HepG2 (cell line): ENCODE measurements around the gene HDAC8.
"Not testable (repeated sequence)": the region's sequence is repeated elsewhere in the genome, so short reads cannot be mapped to it uniquely, and the experiment has no call there.

ENCODE experiments used
- CBFB ChIP-seq: sonication (generic); formaldehyde crosslinking; IDR thresholded peaks from 2 replicates; pipeline ENCODE4 v1.4.0; 2020; ENCODE audit warnings: missing genetic modification reagents
- CTCF ChIP-seq: sonication (generic); formaldehyde crosslinking; IDR thresholded peaks from 2 replicates; pipeline ENCODE4 v1.5.0; 2020; ENCODE audit warnings: mild to moderate bottlenecking, missing genetic modification reagents, moderate library complexity
- IRF2 ChIP-seq: IDR thresholded peaks from 2 replicates; pipeline ENCODE4 v1.6.1; 2018; ENCODE audit warnings: missing genetic modification reagents, missing compliant biosample characterization
- JUNB ChIP-seq: sonication (generic); formaldehyde crosslinking; IDR thresholded peaks from 2 replicates; pipeline ENCODE4 v1.8.0; 2022; ENCODE audit warnings: missing genetic modification reagents, mild to moderate bottlenecking, borderline replicate concordance
- KAT2B ChIP-seq: fragments of 150-350 bp; IDR thresholded peaks from 2 replicates; pipeline ENCODE4 v1.6.1; 2014; ENCODE audit warnings: low read depth, low read length, borderline replicate concordance
- PAX8 ChIP-seq: sonication (generic); formaldehyde crosslinking; IDR thresholded peaks from 2 replicates; pipeline ENCODE4 v1.8.0; 2022; ENCODE audit warnings: mild to moderate bottlenecking, missing genetic modification reagents, borderline replicate concordance
- PBX3 ChIP-seq: sonication (generic); formaldehyde crosslinking; IDR thresholded peaks from 2 replicates; pipeline ENCODE4 v1.8.1; 2023; ENCODE audit warnings: missing genetic modification reagents, inconsistent platforms, borderline replicate concordance
- REXO4 ChIP-seq: sonication (generic); formaldehyde crosslinking; IDR thresholded peaks from 2 replicates; pipeline ENCODE4 v1.8.0; 2022; ENCODE audit warnings: missing genetic modification reagents, mild to moderate bottlenecking, borderline replicate concordance
- TAF1 ChIP-seq: sonication (generic); formaldehyde crosslinking; IDR thresholded peaks from 2 replicates; pipeline ENCODE4 v1.4.0; 2020; ENCODE audit warnings: missing genetic modification reagents
- ZNF17 ChIP-seq: sonication (generic); formaldehyde crosslinking; IDR thresholded peaks from 2 replicates; pipeline ENCODE4 v1.5.0; 2020; ENCODE audit warnings: mild to moderate bottlenecking, missing genetic modification reagents
- ZNF253 ChIP-seq: sonication (generic); formaldehyde crosslinking; IDR thresholded peaks from 2 replicates; pipeline ENCODE4 v1.8.0; 2022; ENCODE audit warnings: mild to moderate bottlenecking, missing genetic modification reagents, borderline replicate concordance
- ZNF772 ChIP-seq: sonication (generic); formaldehyde crosslinking; IDR thresholded peaks from 2 replicates; pipeline ENCODE4 v1.5.0; 2020; ENCODE audit warnings: mild to moderate bottlenecking, missing genetic modification reagents

GRCh38 chrX:72405136-72405535 is 167.5 kb downstream of the HDAC8 start:
- not testable (repeated sequence) for TF ChIP-seq KAT2B; JUNB (CRISPR knock-in tag); ZNF253 (CRISPR knock-in tag); CBFB; ZNF17 (CRISPR knock-in tag); IRF2 (CRISPR knock-in tag); PBX3 (CRISPR knock-in tag); ZNF772 (CRISPR knock-in tag); CTCF (CRISPR knock-in tag); REXO4 (CRISPR knock-in tag); TAF1 (CRISPR knock-in tag); PAX8 (CRISPR knock-in tag)
